DOHH2 (cell line): ENCODE data around the gene MRPL48.

Experiments used
- H3F3A ChIP-seq: fragments of 200-600 bp; sonication (generic), shearing (Covaris generic); 2 replicates; pipeline ENCODE4 v1.6.0; 2016; ENCODE audit warnings: antibody characterized with exemption, mild to moderate bottlenecking; ENCODE audit not compliant: control insufficient read depth, insufficient read depth
- H3K27ac ChIP-seq: fragments of 200-600 bp; sonication (generic); 2 replicates; pipeline ENCODE4 v1.5.1; 2014; ENCODE audit warnings: low read depth, mild to moderate bottlenecking, low read length, moderate library complexity
- H3K27me3 ChIP-seq: fragments of 200-600 bp; sonication (generic); 2 replicates; pipeline ENCODE4 v1.6.1; 2014; ENCODE audit warnings: mild to moderate bottlenecking, low read length, mixed read lengths; ENCODE audit not compliant: control insufficient read depth
- H3K36me3 ChIP-seq: fragments of 200-600 bp; sonication (generic); 2 replicates; pipeline ENCODE4 v1.6.1; 2014; ENCODE audit warnings: mild to moderate bottlenecking, low read length, moderate library complexity, mixed read lengths; ENCODE audit not compliant: control insufficient read depth
- H3K4me1 ChIP-seq: fragments of 200-600 bp; sonication (generic); 2 replicates; pipeline ENCODE4 v1.6.1; 2014; ENCODE audit warnings: mild to moderate bottlenecking, low read length, mixed read lengths; ENCODE audit not compliant: control insufficient read depth
- H3K4me2 ChIP-seq: fragments of 200-600 bp; sonication (generic); 2 replicates; pipeline ENCODE4 v1.6.0; 2014; ENCODE audit warnings: mild to moderate bottlenecking, low read length, moderate library complexity
- H3K4me3 ChIP-seq: fragments of 200-600 bp; sonication (generic); 2 replicates; pipeline ENCODE4 v1.5.1; 2014; ENCODE audit warnings: mild to moderate bottlenecking, low read length, mixed read lengths
- H3K79me2 ChIP-seq: fragments of 200-600 bp; sonication (generic); 2 replicates; pipeline ENCODE4 v1.6.1; 2014; ENCODE audit warnings: mild to moderate bottlenecking, low read length, mixed read lengths; ENCODE audit not compliant: control insufficient read depth
- H3K9me2 ChIP-seq: fragments of 200-600 bp; sonication (generic); replicated peaks from 2 replicates; pipeline ENCODE4 v1.6.1; 2014; ENCODE audit warnings: mild to moderate bottlenecking, low read length, mixed read lengths; ENCODE audit not compliant: control insufficient read depth
- H3K9me3 ChIP-seq: fragments of 200-600 bp; sonication (generic); 2 replicates; pipeline ENCODE4 v1.6.1; 2014; ENCODE audit warnings: antibody characterized with exemption, low read length, mixed read lengths; ENCODE audit not compliant: control insufficient read depth, insufficient read depth
- H4K20me1 ChIP-seq: fragments of 200-600 bp; sonication (generic); 2 replicates; pipeline ENCODE4 v1.6.0; 2014; ENCODE audit warnings: low read depth, mild to moderate bottlenecking, antibody characterized with exemption, low read length, moderate library complexity; ENCODE audit not compliant: control insufficient read depth, insufficient read depth
- EZH2phosphoT487 ChIP-seq: fragments of 200-600 bp; sonication (generic); IDR thresholded peaks from 2 replicates; pipeline ENCODE4 v1.6.1; 2017; ENCODE audit warnings: borderline replicate concordance, mild to moderate bottlenecking, antibody characterized with exemption, low read length, moderate library complexity, mixed read lengths
- TF ChIP-seq, protein P1 (sequence below): fragments of 200-600 bp; sonication (generic); IDR thresholded peaks from one replicate; pipeline ENCODE4 v1.5.1; 2014; ENCODE audit warnings: antibody characterized with exemption, mild to moderate bottlenecking, low read depth, low read length; ENCODE audit not compliant: poor library complexity, severe bottlenecking

The MRPL48 gene

GRCh38 chr11:73812234-73812633 is 24.6 kb downstream of the MRPL48 start:
- peaks cover 10% of the 10 kb centered on the region for H3K79me2 ChIP-seq
- H4K20me1 ChIP-seq: no peaks in the 10 kb centered on the region
- no peak for TF ChIP-seq EZH2phosphoT487
- TF ChIP-seq, protein P1, sequence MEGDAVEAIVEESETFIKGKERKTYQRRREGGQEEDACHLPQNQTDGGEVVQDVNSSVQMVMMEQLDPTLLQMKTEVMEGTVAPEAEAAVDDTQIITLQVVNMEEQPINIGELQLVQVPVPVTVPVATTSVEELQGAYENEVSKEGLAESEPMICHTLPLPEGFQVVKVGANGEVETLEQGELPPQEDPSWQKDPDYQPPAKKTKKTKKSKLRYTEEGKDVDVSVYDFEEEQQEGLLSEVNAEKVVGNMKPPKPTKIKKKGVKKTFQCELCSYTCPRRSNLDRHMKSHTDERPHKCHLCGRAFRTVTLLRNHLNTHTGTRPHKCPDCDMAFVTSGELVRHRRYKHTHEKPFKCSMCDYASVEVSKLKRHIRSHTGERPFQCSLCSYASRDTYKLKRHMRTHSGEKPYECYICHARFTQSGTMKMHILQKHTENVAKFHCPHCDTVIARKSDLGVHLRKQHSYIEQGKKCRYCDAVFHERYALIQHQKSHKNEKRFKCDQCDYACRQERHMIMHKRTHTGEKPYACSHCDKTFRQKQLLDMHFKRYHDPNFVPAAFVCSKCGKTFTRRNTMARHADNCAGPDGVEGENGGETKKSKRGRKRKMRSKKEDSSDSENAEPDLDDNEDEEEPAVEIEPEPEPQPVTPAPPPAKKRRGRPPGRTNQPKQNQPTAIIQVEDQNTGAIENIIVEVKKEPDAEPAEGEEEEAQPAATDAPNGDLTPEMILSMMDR: no peak
- no peak overlapping the region for H3K4me2 ChIP-seq
- no peaks in the 10 kb centered on the region for H3K4me1 ChIP-seq
- H3K9me2 ChIP-seq: no peaks in the 10 kb centered on the region
- no peaks in the 10 kb centered on the region for H3K27me3 ChIP-seq
- H3K27ac ChIP-seq: no peak overlapping the region
- H3K36me3 ChIP-seq: peaks cover 9% of the 10 kb centered on the region
- no peak overlapping the region for H3K4me3 ChIP-seq
- no peaks in the 10 kb centered on the region for H3F3A ChIP-seq
- H3K9me3 ChIP-seq: no peaks in the 10 kb centered on the region

DNA sequence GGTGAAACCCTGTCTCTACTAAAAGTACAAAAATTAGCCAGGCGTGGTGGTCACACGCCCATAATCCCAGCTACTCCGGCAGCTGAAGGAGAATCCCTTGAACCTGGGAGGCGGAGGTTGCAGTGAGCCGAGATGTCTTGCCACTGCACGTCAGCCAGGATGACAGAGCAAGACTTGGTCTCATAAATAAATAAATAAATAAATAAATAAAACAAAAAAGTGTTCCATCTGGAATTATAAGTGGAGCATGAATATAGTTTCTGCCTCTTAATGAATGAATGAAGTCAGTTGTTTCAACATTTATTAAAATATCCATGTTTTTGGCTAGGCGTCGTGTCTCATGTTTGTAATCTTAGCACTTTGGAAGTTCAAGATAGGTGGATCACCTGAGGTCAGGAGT is 27.1 kb downstream of the MRPL48 start:
- Histone ChIP-seq H3K27me3 (no peaks in the 10 kb centered on the region), H4K20me1 (no peaks in the 10 kb centered on the region), H3K27ac (no peak overlapping the region), H3K36me3 (peaks cover 5% of the 10 kb centered on the region; the same call in 1 of the 2 replicates), H3K9me2 (no peaks in the 10 kb centered on the region), H3F3A (no peaks in the 10 kb centered on the region), H3K4me2 (no peak overlapping the region), H3K9me3 (no peaks in the 10 kb centered on the region), H3K4me3 (no peak overlapping the region), H3K4me1 (no peaks in the 10 kb centered on the region), H3K79me2 (peaks cover 13% of the 10 kb centered on the region)
- TF ChIP-seq EZH2phosphoT487: no peak
- TF ChIP-seq, protein P1: no peak

- no peaks in the 10 kb centered on the region for H3K9me2 ChIP-seq
- peaks cover 5% of the 10 kb centered on the region; the same call in 1 of the 2 replicates for H3K36me3 ChIP-seq
- H3K4me2 ChIP-seq: no peak overlapping the region
- TF ChIP-seq EZH2phosphoT487: no peak
- TF ChIP-seq, protein P1: no peak
- H3K27me3 ChIP-seq: no peaks in the 10 kb centered on the region
- H3K4me1 ChIP-seq: no peaks in the 10 kb centered on the region
- no peak overlapping the region for H3K27ac ChIP-seq
- H3K79me2 ChIP-seq: peaks cover 6% of the 10 kb centered on the region
- no peak overlapping the region for H3K4me3 ChIP-seq
- H3K9me3 ChIP-seq: no peaks in the 10 kb centered on the region
- H3F3A ChIP-seq: no peaks in the 10 kb centered on the region
- H4K20me1 ChIP-seq: no peaks in the 10 kb centered on the region
These were observed 31.2 kb downstream of the MRPL48 start for GRCh38 chr11:73818846-73819245.
